Neural cell (in vitro differentiated cells): ENCODE measurements around the gene ATF7. TPM values are rescaled to one million over a fixed set of nuclear protein-coding genes. Genes with fewer than 3 reads are reported as not detected.

Experiments used
- H2AFZ ChIP-seq: fragments of 200-600, 300-800 bp; sonication (generic), shearing (Covaris generic); 2 replicates; pipeline ENCODE4 v1.6.0; 2014; ENCODE audit warnings: low read depth, mild to moderate bottlenecking, antibody characterized with exemption, low read length, moderate library complexity
- H3F3A ChIP-seq: fragments of 200-600 bp; shearing (Covaris generic); 2 replicates; pipeline ENCODE4 v1.6.1; 2016; ENCODE audit warnings: mild to moderate bottlenecking, moderate library complexity, mixed read lengths, antibody characterized with exemption, low read length; ENCODE audit not compliant: insufficient read depth, poor library complexity, severe bottlenecking
- H3K27ac ChIP-seq: fragments of 200-600, 300-800 bp; sonication (generic), shearing (Covaris generic); 2 replicates; pipeline ENCODE4 v1.5.1; 2014; ENCODE audit warnings: mild to moderate bottlenecking, low read length, moderate library complexity
- H3K27me3 ChIP-seq: fragments of 300-800, 200-600 bp; sonication (generic), shearing (Covaris generic); 2 replicates; pipeline ENCODE4 v1.6.0; 2014; ENCODE audit warnings: mild to moderate bottlenecking, low read depth, low read length, moderate library complexity; ENCODE audit not compliant: insufficient read depth
- H3K36me3 ChIP-seq: fragments of 300-800, 200-600 bp; sonication (generic), shearing (Covaris generic); 2 replicates; pipeline ENCODE4 v1.5.1; 2014; ENCODE audit warnings: mild to moderate bottlenecking, antibody characterized with exemption, low read length, moderate library complexity; ENCODE audit not compliant: insufficient read depth
- H3K4me2 ChIP-seq: fragments of 300-800, 200-600 bp; sonication (generic), shearing (Covaris generic); 2 replicates; pipeline ENCODE4 v1.6.0; 2014; ENCODE audit warnings: mild to moderate bottlenecking, low read length
- H3K4me3 ChIP-seq: fragments of 300-800, 200-600 bp; sonication (generic), shearing (Covaris generic); 2 replicates; pipeline ENCODE4 v1.5.1; 2014; ENCODE audit warnings: mild to moderate bottlenecking, low read length, moderate library complexity
- H3K79me2 ChIP-seq: fragments of 200-600 bp; shearing (Covaris generic); replicated peaks from 2 replicates; pipeline ENCODE4 v1.6.0; 2014; ENCODE audit warnings: mild to moderate bottlenecking, low read length, moderate library complexity; ENCODE audit not compliant: insufficient read depth
- H3K9ac ChIP-seq: fragments of 300-800, 200-600 bp; sonication (generic), shearing (Covaris generic); 2 replicates; pipeline ENCODE4 v1.6.1; 2016; ENCODE audit warnings: mild to moderate bottlenecking, low read length, mixed read lengths
- H3K9me2 ChIP-seq: fragments of 200-600 bp; shearing (Covaris generic); 2 replicates; pipeline ENCODE4 v1.6.1; 2016; ENCODE audit warnings: mild to moderate bottlenecking, low read length, mixed read lengths; ENCODE audit not compliant: insufficient read depth
- H3K9me3 ChIP-seq: fragments of 200-600, 300-800 bp; sonication (generic), shearing (Covaris generic); 2 replicates; pipeline ENCODE4 v1.6.1; 2016; ENCODE audit warnings: mild to moderate bottlenecking, mixed run types, low read length, moderate library complexity, mixed read lengths
- H4K20me1 ChIP-seq: fragments of 200-600 bp; shearing (Covaris generic); 2 replicates; pipeline ENCODE4 v1.6.1; 2016; ENCODE audit warnings: mild to moderate bottlenecking, mixed run types; ENCODE audit not compliant: insufficient read depth
- EP300 ChIP-seq: fragments of 450-650 bp; conservative IDR thresholded peaks from 2 replicates; pipeline ENCODE4 v1.6.1; 2014; ENCODE audit warnings: antibody characterized with exemption, mild to moderate bottlenecking, moderate library complexity; ENCODE audit not compliant: poor library complexity, severe bottlenecking
- EZH2 ChIP-seq: fragments of 200-600, 300-800 bp; shearing (Covaris generic), sonication (generic); IDR thresholded peaks from 2 replicates; pipeline ENCODE4 v1.6.1; 2014; ENCODE audit warnings: antibody characterized with exemption, low read length, borderline replicate concordance, mild to moderate bottlenecking; ENCODE audit not compliant: insufficient read depth, poor library complexity, severe bottlenecking
- MXI1 ChIP-seq: fragments of 450-650 bp; conservative IDR thresholded peaks from 2 replicates; pipeline ENCODE4 v1.6.1; 2014; ENCODE audit warnings: antibody characterized with exemption, mild to moderate bottlenecking; ENCODE audit not compliant: poor library complexity, severe bottlenecking
- POLR2AphosphoS5 ChIP-seq: IDR thresholded peaks from 2 replicates; pipeline ENCODE4 v1.6.1; 2012
- RAD21 ChIP-seq: fragments of 450-650 bp; conservative IDR thresholded peaks from 2 replicates; pipeline ENCODE4 v1.6.1; 2014; ENCODE audit warnings: antibody characterized with exemption, mild to moderate bottlenecking, moderate library complexity
- SMC3 ChIP-seq: fragments of 450-650 bp; conservative IDR thresholded peaks from 2 replicates; pipeline ENCODE4 v1.6.1; 2014; ENCODE audit warnings: antibody characterized with exemption, mild to moderate bottlenecking, moderate library complexity; ENCODE audit not compliant: poor library complexity
- TAF1 ChIP-seq: IDR thresholded peaks from 2 replicates; pipeline ENCODE4 v1.6.1; 2012; ENCODE audit warnings: low read depth
- polyA plus RNA-seq: library from polyadenylated mRNA; depleted of rRNA; stranded (reverse); fragments of >200 nt; gene quantifications from 2 replicates; pipeline ENCODE4 v1.2.3, GENCODE V29; 2014
- TF ChIP-seq, protein P1 (sequence below): IDR thresholded peaks from 2 replicates; pipeline ENCODE4 v1.6.1; 2012; ENCODE audit warnings: borderline replicate concordance
- TF ChIP-seq, protein P2 (sequence below): fragments of 450-650 bp; IDR thresholded peaks from 2 replicates; pipeline ENCODE4 v1.5.1; 2014; ENCODE audit warnings: antibody characterized with exemption, mild to moderate bottlenecking, moderate library complexity; ENCODE audit not compliant: poor library complexity, severe bottlenecking

The ATF7 gene
- polyA plus RNA-seq, 1 donor from 2014 or later, result 6.3 TPM

DNA sequence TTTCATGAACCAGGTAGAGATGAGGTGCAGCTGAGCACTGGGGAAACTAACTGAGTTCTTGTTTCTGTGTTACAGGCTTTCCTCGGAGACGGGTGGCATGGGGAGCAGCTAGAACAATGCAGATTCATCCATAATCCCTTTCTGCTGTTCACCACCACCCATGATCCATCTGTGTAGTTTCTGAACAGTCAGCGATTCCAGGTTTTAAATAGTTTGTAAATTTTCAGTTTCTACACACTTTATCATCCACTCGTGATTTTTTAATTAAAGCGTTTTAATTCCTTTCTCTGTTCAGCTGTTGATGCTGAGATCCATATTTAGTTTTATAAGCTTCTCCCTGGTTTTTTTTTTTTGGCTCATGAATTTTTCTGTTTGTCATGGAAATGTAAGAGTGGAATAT lies 146.9 kb downstream of the ATF7 start:
- no peak for TF ChIP-seq EP300
- no peak for TF ChIP-seq SMC3
- TF ChIP-seq POLR2AphosphoS5, result no peak
- no peak for TF ChIP-seq TAF1
- TF ChIP-seq, protein P1, sequence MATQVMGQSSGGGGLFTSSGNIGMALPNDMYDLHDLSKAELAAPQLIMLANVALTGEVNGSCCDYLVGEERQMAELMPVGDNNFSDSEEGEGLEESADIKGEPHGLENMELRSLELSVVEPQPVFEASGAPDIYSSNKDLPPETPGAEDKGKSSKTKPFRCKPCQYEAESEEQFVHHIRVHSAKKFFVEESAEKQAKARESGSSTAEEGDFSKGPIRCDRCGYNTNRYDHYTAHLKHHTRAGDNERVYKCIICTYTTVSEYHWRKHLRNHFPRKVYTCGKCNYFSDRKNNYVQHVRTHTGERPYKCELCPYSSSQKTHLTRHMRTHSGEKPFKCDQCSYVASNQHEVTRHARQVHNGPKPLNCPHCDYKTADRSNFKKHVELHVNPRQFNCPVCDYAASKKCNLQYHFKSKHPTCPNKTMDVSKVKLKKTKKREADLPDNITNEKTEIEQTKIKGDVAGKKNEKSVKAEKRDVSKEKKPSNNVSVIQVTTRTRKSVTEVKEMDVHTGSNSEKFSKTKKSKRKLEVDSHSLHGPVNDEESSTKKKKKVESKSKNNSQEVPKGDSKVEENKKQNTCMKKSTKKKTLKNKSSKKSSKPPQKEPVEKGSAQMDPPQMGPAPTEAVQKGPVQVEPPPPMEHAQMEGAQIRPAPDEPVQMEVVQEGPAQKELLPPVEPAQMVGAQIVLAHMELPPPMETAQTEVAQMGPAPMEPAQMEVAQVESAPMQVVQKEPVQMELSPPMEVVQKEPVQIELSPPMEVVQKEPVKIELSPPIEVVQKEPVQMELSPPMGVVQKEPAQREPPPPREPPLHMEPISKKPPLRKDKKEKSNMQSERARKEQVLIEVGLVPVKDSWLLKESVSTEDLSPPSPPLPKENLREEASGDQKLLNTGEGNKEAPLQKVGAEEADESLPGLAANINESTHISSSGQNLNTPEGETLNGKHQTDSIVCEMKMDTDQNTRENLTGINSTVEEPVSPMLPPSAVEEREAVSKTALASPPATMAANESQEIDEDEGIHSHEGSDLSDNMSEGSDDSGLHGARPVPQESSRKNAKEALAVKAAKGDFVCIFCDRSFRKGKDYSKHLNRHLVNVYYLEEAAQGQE, result no peak
- TF ChIP-seq, protein P2, sequence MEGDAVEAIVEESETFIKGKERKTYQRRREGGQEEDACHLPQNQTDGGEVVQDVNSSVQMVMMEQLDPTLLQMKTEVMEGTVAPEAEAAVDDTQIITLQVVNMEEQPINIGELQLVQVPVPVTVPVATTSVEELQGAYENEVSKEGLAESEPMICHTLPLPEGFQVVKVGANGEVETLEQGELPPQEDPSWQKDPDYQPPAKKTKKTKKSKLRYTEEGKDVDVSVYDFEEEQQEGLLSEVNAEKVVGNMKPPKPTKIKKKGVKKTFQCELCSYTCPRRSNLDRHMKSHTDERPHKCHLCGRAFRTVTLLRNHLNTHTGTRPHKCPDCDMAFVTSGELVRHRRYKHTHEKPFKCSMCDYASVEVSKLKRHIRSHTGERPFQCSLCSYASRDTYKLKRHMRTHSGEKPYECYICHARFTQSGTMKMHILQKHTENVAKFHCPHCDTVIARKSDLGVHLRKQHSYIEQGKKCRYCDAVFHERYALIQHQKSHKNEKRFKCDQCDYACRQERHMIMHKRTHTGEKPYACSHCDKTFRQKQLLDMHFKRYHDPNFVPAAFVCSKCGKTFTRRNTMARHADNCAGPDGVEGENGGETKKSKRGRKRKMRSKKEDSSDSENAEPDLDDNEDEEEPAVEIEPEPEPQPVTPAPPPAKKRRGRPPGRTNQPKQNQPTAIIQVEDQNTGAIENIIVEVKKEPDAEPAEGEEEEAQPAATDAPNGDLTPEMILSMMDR, result no peak
- no peak for TF ChIP-seq EZH2
- no peak for TF ChIP-seq MXI1
- no peak for TF ChIP-seq RAD21

DNA sequence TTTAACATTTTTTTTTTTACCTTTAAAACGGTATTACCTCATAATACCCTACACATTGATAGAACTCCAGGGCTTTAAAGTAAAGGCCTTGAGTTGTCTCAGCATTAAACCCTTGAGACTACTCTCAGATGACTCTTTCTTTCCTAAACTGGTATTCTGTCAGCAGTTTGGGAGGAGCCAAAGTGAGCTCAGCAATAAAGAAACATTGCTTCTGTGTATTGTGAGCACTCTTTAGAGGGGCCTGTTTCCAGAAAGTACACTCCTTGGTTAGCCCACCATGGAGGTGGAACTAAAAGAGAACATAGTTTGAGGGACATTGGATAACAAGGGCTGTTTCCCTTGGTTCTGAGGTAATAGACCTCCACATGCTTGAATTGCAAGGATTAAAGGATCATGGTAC lies 147.3 kb downstream of the ATF7 start:
- Histone ChIP-seq H3K27me3 (no peaks in the 10 kb centered on the region), H4K20me1 (peaks cover 10% of the 10 kb centered on the region), H3K27ac (no peak overlapping the region), H3K9me3 (no peaks in the 10 kb centered on the region), H3K9ac (no peak overlapping the region), H3K4me2 (no peak overlapping the region), H3K79me2 (peaks cover 14% of the 10 kb centered on the region), H3F3A (no peaks in the 10 kb centered on the region), H3K36me3 (peaks cover 5% of the 10 kb centered on the region), H3K9me2 (no peaks in the 10 kb centered on the region), H3K4me3 (no peak overlapping the region), H2AFZ (no peak overlapping the region)
- no peak for TF ChIP-seq TAF1
- TF ChIP-seq SMC3, result no peak
- no peak for TF ChIP-seq RAD21

More for the DNA sequence above, 146.9 kb downstream of the ATF7 start:
- Histone ChIP-seq H3K4me2 (no peak overlapping the region), H3K9me2 (no peaks in the 10 kb centered on the region), H3K79me2 (peaks cover 10% of the 10 kb centered on the region), H3K4me3 (no peak overlapping the region), H3K9ac (no peak overlapping the region), H3K36me3 (peaks cover 5% of the 10 kb centered on the region), H3K27ac (no peak overlapping the region), H3F3A (no peaks in the 10 kb centered on the region), H3K9me3 (no peaks in the 10 kb centered on the region), H3K27me3 (no peaks in the 10 kb centered on the region), H2AFZ (no peak overlapping the region), H4K20me1 (peaks cover 10% of the 10 kb centered on the region)

DNA sequence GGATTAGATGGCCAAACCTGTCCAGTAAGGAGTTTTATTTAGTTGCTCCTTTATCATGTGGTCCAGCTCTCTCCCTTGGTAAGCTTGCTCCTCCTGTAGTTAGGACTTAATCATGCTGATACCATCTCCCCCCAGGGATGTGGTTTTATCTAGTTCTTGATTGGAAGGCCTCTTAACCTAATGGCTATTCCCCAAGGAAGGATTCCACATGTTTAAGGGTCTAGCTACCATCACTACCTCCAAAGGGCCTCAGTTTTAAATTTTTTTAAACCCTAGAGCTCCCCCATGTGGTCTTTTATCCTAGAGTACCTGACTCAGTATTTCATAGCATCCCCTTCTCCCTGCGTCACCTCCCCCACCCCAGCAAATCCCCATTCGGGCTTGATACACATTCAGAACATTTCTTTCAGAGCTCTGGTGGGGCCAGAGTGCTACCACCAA lies 149.4 kb downstream of the ATF7 start:
- Histone ChIP-seq H4K20me1 (peaks cover 10% of the 10 kb centered on the region), H3K9me2 (no peaks in the 10 kb centered on the region), H2AFZ (no peak overlapping the region), H3F3A (no peaks in the 10 kb centered on the region), H3K79me2 (peaks cover 14% of the 10 kb centered on the region), H3K4me3 (no peak overlapping the region), H3K27ac (no peak overlapping the region), H3K27me3 (no peaks in the 10 kb centered on the region), H3K36me3 (peaks cover 5% of the 10 kb centered on the region), H3K9ac (no peak overlapping the region), H3K9me3 (no peaks in the 10 kb centered on the region), H3K4me2 (no peak overlapping the region)
- TF ChIP-seq RAD21, result no peak
- TF ChIP-seq, protein P2, result peak; percentile 30
